ENCODE data around the gene DUSP8.

Gene DUSP8

GRCh38 chr11:1554981-1555712 lies 16.9 kb downstream of the DUSP8 start:
- DNase-seq (ENCODE audit: low read depth, low spot score): no peak

DNA sequence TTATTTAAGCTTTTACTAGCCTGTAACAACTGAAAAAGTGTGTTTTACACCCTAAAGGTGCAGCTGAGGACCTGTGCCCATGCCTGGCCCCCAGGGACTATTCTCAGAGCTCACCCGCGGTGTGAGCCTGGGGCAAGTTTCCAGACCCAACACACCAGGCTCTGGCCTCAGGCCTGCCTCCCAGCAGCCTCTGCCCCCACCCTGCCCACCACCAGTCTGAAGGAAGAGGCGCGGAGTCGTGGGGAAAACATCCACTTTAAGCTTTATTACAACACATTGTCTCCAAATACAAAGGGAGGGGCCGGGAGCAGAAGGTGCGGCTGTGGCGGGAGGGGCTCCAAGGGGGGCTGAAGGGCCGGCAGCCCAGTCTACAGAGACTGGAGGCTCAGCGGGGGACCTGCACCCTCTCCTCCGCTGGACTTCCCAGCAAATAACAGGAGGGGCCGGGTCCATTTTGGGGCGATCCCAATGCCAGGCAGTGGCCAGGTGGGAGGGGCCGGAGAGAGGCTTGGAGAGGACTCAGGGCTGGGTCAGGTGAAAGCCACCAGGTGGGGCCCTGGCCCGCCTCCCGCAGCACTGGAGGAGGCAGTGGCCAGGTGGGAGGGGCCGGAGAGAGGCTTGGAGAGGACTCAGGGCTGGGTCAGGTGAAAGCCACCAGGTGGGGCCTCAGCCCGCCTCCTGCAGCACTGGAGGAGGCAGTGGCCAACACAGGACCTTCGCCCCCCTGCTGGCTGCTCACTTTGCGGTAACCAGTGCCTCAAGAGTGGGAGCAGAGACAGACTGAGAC lies 18.1 kb downstream of the DUSP8 start:
- no peak for DNase-seq (ENCODE audit: low read depth, low spot score)

- DNase-seq (ENCODE audit: low read depth, low spot score): no peak
Measured at GRCh38 chr11:1549338-1550330, 22.4 kb downstream of the DUSP8 start.

GRCh38 chr11:1548221-1549070 lies 23.6 kb downstream of the DUSP8 start:
- peak; percentile 73 for DNase-seq (ENCODE audit: low read depth, low spot score)

DNA sequence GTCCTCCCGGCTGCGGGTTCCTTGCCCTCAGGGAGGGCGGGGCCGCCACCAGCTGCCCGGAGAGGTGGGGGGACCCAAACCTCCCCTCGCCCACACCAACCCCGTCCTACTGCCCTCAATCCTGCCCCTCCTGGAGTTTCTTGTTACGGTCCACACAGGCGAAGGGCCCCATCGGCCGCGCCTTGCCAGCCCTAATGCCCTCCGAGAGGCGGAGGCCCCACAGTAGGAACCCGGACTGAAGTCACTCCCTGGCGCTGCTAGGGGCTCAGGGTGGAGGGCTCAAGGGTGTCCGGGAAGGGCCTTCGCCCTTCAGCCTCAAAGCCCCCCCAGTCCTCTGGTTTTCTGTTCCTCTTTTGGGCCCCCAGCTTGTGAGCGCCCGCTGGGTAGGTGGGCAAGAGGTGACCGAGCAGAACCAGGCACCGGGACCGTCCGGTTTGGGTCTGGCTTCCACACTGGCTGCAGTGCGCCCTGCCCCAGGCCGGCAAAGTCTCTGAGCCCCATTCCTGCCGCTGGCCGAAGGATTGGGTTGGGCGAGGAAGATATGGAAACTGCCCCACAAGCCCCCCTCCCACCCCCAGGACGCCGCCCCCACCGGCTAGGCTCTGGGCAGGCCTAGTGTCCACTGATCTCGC lies 24.5 kb downstream of the DUSP8 start:
- DNase-seq (ENCODE audit: low read depth, low spot score): no peak

DNA sequence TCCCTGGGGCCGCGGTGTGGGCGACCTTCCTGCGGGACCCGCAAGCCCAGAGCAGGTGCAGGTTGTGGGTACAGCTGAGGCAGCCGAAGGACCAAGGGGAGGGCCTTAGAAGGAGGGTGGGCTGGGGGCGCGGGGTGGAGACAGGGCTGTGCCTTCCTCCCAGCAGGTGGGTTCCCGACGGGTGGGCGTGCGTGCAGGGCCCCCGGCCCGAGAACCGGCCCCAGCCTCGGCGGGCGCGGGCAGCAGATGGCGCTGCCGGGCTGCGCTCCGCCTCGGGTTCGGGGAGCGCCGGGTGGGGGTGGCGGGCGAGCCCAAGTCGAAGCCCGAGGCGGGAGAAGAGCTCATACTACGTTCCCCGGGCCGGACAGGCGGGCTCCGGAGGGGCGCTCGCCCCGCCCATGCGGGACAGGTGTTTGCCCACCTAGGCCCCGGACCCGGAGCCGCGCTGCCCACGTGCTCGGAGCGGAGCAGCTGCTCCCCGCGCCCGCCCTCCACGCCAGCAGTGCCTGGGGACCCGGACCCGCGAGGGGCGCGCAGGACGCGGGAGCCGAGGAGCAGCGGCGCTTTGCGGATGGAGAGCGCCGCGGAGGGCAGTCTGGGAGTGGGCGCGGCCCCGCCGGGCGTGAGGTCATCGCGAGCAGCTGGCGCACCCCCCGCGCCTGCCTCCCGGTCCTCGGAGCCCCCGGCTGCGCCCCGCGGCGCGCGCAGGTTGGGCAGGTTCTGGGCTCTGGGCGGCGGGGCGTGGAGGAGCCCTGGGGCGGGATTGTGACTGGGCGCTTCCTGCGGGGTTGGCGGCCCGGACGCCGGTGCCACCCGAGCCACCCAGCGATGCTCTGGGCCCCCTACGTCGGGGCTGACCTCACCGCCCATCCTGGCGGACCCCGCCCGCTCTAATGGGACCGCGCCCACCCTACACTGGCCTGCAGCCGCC lies 25.3 kb downstream of the DUSP8 start:
- DNase-seq (ENCODE audit: low read depth, low spot score): peak; percentile 77

GRCh38 chr11:1546077-1546535 lies 26.0 kb downstream of the DUSP8 start:
- DNase-seq (ENCODE audit: low read depth, low spot score): no peak

DNA sequence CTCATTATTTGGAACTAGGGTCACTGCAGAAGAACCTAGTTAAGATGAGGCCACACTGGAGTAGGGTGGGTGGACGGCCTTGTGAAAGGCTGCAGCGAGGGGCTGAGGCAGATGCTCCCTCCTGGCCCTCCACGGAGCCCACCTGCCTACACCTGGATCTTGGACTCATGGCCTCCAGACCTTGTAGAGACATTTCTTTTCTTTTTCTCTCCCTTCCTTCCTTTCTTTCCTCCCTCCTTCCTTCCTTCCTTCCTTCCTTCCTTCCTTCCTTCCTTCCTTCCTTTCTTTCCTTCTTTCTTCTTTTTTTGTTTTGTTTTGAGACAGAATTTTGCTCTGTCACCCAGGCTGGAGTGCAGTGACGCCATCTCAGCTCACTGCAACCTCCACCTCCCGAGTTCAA lies 26.6 kb downstream of the DUSP8 start:
- DNase-seq (ENCODE audit: low read depth, low spot score): no peak

DNA sequence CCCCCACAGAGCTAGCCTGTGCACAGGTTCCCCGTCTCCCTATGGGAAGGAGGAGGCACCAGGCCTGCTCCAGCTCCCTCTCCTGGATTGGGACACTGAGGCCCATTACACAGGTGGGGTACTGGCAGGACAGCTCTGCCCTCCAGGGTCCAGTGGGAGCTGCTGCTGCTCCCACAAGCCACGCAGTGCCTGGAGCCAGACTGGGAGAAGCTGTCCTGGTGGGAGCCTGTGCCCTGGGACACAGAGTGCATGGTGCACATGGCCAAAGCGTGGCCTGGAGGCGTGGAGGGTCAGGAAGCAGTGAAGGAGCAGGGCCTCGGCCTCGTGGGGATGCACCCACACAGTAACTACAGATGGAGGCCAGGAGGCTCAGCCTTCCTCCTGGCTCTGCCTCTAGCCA lies 27.5 kb downstream of the DUSP8 start:
- DNase-seq (ENCODE audit: low read depth, low spot score): no peak

DNA sequence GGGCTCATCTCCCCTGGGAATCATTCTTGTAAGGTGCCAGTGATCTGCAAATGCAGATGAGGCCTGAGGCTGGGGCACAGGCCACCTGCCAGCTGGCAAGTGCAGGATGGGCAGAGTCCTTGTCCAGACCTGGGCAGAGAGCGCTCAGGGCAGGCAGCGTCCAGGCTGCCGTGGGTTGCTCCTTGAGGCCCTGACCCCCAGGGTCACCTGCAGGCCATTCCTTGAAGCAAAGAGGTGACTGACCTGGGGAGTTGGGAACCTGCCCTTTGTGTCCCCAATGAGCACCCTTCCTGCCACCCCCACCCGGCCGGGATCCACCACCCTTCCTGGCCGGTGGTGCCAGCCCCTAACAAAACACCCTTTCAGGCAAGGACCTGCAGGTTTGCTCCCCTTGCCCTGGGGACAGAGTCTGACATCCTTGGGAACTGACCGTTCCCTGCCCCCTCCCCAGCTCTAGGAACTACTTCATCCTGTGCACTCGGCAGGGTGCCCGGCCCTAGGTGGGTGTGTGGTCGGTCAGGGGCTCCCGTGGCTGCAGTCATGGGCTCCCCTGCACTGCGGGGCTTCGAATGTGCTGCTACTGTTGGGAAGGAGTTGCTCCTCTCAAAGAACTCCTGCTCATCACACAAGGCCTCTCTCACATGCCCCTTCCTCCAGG lies 28.3 kb downstream of the DUSP8 start:
- no peak for DNase-seq (ENCODE audit: low read depth, low spot score)

- DNase-seq (ENCODE audit: low read depth, low spot score): no peak
Measured at GRCh38 chr11:1542267-1542666, 29.8 kb downstream of the DUSP8 start.

DNA sequence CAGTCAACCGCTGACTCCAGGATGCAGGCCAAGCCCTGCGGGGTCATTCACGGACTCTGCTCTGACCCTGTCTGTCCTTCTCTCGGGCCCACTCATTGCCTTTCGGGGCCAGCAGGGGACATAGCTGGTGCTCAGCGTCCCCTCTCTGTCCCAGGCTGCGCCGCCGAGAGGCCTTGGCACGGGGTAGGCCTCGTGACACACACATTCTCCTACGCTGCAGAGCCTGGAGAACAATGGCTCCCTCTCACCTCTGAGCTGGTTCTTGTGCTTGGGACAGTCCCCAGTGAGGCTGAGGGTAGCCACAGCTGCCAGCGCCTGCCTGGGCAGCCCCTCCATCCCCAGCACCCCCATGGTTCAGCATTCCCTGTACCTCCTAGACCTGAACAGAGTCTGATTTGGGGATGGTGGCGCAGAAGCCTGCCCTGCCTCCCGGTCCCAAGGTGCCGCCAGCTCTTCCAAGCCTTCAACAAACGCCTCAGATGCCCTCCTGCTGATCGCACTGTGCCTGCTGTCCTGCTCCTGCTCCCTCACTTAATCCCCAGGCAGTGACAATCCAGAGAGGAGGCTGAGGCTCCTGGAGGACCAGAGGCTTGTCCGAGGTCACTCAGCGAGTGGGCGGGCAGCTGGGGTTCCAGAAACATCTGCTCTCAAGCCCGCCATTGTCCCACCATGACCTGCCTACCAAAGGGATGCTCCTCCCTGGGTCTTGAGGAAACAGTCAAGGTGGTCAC lies 30.4 kb downstream of the DUSP8 start:
- DNase-seq (ENCODE audit: low read depth, low spot score): no peak

DNA sequence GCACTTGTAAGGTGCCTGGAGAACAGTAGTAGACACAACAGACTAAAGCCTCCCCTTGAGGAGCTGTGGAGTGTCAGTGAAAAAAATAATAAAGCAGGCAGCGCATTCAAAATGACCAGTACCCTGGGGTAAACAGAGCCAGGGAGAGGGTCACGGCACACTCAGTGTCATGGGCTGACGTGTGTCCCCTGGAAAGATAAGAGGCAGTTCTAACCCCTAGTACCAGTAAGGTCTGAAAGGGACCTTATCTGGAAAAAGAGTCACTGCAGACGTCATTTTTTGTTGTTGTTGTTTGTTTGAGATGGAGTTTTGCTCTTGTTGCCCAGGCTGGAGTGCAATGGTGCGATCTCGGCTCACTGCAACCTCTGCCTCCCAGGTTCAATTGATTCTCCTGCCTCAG lies 32.0 kb downstream of the DUSP8 start:
- no peak for DNase-seq (ENCODE audit: low read depth, low spot score)

GRCh38 chr11:1538153-1538552 lies 33.9 kb downstream of the DUSP8 start:
- no peak for DNase-seq (ENCODE audit: low read depth, low spot score)

- DNase-seq (ENCODE audit: low read depth, low spot score): no peak
Measured at GRCh38 chr11:1536065-1536843, 35.8 kb downstream of the DUSP8 start.

- DNase-seq (ENCODE audit: low read depth, low spot score): peak; percentile 55
Measured at GRCh38 chr11:1534682-1535081, 37.4 kb downstream of the DUSP8 start.

DNA sequence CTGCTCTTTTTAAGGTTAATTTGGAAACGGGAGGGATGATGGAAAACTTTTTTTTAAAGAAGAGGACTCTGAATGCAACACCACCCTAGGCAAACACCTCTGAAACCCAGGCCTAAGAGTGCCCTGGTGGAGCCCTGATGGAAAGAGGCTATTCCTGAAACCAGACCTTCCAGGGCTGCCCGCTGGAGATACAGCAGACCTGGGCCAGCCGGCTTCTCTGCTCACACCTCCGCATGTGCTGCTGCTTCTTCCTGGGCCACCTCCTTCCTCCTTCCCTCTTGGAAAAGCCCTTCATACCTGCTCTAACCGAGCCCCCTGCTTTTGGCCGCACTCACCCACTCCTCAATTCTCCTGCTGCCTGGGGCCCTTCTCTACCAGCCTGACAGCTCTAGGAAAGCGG lies 37.9 kb downstream of the DUSP8 start:
- no peak for DNase-seq (ENCODE audit: low read depth, low spot score)
